NCI-H446 (cell line): ENCODE results near the gene AIRE.
A peak's percentile ranks its signal among the peaks of the same experiment; 100 is the strongest.

Source experiments
- DNase-seq, 2 experiments: peaks; one replicate each; lab custom pipeline; 2025; lab: John Stamatoyannopoulos, UW

The AIRE gene

GRCh38 chr21:44304877-44305293, 19.2 kb downstream of the AIRE start:
- DNase-seq = peak in 1 of 2 experiments; percentile 22

- DNase-seq = no peak
Observed at GRCh38 chr21:44305691-44306090, 20.0 kb downstream of the AIRE start.

DNA sequence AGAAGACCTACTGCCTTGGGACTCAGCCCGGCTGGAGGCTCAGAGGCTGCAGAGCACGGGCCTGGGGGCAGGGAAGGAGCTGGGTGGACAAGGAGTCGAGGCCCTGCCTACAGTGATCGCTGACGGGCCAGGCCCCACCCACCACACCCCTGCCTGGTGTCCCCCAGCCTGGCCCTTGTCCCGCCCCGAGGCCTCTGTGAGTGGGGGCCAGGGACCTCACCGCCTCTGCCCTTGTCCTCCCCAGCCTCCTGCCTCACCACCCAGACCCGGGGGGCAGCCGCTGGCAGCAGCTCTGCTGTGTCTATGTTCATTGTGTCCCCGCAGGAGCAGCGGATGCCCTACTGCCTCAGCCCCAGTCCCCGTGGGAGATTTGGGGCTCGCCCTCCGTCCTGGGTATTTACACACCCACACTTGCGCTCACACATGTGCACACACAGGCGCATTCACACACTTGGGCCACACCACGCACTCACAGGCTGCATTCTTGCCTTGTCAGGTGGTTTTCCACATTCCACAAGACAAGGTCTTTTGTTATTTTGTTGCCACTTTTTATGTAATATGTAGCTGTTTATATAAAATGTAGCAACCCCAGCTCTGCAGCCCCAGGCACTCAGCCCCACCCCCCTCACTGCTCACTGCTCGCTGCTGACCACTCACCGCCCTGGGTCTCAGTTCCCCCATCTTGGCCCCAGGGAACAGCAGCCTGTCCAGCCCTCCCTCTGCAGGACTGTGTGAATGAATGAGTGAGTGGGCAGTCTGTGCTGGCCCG, 21.4 kb downstream of the AIRE start:
- DNase-seq = no peak

GRCh38 chr21:44310628-44311507, 25.2 kb downstream of the AIRE start:
- no peak for DNase-seq

- DNase-seq = no peak
Observed at GRCh38 chr21:44312089-44312488, 26.4 kb downstream of the AIRE start.

GRCh38 chr21:44312716-44313115, 27.0 kb downstream of the AIRE start:
- no peak for DNase-seq

DNA sequence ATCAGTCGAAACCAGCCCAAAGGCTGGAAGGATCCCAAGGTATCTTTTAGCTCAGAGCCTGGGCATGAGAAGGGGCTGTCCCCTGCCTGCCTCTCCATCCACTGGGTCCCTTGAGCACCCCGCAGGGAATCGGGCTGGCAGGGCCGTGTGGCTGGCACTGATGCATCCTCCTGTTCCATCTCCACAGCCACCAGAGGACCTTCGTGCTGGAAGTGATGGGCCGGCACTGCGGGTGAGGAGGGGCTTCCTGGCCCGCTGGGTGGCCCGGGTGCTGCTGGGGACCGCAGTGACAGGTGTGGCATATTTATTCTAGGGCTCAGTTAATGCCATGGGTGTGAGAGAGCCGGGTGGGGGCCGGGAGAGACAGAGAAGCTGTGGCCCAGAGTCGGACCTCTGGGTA, 27.8 kb downstream of the AIRE start:
- no peak for DNase-seq

DNA sequence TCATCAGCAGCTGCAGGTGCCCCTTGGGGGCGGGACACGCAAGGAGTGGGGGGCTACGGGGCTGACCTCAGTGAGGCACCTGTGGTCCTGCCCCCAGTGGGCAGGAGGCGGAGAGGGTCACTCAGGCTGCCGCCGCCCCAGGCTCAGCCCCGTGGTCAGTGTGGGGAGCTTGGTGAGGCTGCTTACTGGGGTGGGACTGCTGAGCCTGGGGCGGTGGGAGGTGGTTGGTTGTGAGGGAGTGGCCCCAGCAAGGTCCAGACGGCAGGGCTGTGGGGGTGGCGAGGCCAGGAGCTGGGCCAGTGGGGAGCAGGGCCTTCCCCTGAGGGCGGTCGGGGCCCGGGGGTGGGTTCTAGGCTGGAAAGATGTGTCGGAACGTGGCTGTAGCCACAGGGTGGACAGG, 28.5 kb downstream of the AIRE start:
- DNase-seq = no peak

GRCh38 chr21:44314561-44314960, 28.9 kb downstream of the AIRE start:
- DNase-seq = no peak

DNA sequence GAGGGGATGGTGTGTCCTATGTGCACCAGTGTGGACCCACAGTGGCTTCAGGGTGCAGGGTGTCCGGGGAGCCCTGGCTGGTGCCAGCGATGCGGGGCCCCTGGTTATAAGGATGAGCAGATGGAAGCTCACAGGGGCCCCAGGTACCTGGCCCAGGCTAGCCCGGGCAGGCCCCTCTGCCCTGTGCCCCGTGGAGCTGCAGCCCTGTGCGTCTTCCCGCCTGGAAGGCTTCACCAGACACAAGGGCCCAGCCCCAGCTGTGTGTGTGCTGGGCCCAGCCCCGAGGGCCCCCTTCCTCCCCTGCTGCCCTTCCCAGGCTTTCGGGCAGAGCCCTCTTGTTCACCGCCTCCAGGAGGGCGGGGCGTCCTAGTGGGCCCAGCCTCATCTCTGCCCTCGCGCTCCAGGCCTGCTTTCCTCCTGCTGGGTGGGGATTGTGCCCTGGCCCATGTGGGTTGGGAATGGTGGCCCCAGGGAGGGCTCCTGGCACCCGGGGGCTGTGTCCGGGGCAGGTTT, 30.1 kb downstream of the AIRE start:
- no peak for DNase-seq

DNA sequence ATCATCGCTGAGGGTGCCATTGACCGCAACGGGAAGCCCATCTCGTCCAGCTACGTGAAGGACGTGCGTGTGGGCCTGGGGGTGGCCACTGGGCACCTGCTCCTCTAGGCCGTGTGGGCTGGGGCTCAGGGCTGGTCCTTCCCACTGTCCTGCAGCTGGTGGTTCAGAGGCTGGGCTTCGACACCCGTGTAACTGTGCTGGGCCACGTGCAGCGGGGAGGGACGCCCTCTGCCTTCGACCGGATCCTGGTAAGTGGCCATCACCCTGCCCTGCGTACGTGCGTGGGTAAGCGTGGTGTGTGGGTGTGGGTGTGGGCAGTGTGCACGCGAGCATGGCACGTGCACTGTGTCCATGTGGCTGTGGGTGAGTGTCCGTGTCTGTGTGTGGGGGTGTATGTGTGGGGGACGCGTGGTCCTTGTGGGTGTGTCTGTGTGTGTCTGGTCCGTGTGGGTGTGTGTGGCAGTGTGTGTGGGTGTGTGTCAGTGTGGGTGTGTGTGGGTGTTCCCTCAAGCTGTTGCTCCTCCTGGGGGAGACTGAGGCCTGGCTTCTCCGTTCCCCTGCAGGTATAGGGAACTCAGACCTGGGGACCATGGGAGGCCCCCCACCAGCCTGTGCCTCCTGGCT, 30.7 kb downstream of the AIRE start:
- no peak for DNase-seq

DNA sequence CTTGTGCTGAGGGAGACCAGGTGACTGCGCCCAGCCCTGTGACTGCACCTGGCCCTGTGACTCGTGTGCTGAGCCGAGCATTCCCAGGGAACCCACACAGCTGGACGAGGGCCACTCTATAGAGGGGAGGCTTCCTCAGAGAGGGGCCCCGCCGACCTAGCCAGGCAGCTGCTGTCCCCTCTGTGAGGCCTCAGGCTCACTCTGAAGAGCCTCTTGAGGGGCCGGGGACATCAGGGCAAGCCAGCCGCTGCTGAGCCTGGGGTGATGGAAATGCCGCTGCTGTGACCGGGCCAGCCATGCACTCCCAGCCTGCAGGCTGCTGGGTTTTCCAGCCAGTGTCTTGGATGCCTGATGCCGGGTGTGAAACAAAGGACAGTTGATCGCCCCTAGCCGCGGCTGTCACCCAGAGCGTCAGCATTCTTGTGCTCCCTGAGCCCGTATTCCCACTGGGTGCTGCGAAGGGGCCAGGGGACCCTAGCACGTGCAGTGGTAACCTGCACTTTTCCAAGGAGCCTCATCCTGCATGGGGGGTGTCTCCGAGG, 31.6 kb downstream of the AIRE start:
- DNase-seq = no peak

DNA sequence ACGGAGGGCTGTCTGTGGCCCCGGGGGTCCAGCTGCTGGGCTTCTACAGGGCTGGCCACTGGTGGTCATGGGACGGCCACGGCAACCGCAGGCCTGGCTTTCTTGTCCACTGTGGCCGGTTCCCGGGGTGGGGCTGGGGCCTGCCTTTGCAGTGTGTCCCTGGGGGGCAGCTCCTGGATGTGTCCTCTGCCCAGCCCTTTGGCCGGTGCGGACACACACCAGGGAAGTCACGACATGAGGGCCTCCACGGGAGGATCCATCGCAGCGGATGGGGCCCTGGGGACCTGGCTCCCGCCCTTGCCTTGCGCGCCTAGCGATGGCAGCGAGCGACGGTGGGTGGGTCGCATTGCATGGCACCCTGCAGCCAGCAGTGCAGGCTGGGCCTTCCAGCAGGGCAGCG, 32.2 kb downstream of the AIRE start:
- DNase-seq = no peak

DNA sequence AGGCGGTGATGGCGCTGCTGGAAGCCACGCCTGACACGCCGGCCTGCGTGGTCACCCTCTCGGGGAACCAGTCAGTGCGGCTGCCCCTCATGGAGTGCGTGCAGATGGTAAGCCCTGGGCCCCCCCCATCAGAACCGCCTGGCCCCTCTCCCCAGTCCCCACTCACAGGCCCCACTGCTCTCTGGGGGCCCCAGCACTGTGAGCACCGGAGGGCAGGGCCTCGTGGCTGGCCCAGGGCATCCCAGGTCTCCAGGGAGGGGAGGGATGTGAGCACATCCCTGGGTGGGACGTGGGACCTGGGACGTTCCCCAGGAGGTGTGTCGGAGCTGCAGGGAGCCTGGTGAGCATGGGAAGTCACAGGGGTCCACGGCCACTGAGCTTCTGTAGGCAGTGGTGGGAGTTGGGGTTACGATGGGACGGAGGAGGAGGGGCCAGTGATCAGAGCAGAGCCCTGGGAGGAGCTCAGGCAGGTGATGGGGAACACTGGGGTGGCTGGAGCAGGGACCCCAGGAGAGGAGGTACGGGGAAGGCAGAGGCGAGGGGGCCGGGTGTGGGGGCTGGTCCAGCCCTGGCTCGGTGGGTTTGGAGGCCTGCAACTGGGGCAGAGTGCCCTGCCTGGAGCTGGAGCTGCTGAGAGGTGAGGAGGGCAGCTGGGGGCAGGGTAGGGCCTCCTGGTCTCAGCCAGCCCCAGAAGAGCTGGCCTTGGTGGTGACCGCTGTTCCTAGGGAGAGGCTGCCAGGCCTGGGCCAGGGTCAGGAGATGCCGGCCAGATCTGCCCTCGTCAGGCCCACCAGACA, 33.0 kb downstream of the AIRE start:
- no peak for DNase-seq

DNA sequence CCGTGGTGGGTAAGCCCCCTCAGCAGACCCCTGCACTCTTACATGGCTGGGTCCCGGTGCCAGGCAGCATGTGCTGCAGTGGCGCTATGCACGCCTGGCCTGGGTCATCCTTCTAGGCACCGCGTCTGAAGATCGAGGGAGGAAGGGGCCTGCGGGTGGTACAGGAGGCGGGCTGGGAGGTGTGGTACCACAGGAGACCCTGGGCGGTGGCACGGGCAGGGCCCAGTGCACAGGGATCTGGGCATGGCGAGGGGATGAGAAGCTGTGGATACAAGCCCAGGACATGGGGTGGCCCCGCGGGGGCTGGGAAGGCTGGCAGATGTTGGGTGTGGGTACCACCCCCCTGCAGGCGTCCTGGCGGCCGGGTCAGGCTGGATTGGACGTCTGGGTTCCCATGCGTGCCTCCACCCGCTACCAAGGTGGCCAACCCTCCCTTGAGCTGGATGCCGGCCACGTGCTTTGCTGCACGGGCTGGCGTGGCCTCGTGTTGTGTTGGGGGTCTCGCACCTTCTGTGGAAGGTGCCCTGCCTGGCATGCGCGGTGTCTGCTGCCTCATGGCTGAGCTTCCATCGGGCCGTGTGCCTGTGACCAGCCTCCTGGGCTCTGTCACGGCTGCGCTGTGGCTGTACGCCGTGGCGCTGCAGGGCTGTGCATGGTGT, 33.9 kb downstream of the AIRE start:
- DNase-seq = no peak

DNA sequence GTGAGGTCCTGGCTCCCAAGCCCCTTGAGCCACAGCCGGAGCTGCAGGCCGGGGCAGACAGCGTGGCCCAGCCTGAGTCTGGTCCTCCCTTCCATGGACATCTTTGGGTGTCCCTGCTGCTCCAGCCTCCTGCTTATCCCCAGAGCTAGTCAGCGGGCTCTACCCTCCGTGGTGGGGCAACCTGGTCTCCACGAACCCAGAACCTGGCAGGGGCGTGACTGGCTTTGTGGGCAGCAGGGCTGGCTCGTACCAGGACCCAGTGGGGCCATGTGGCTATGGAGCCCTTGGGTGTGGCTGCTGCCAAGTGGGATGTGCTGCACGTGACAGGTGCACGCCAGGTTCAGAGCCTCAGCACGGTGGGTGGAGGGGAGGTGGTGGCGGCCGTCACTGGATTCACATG, 35.2 kb downstream of the AIRE start:
- no peak for DNase-seq

- no peak for DNase-seq
Observed at GRCh38 chr21:44321846-44322450, 36.3 kb downstream of the AIRE start.

DNA sequence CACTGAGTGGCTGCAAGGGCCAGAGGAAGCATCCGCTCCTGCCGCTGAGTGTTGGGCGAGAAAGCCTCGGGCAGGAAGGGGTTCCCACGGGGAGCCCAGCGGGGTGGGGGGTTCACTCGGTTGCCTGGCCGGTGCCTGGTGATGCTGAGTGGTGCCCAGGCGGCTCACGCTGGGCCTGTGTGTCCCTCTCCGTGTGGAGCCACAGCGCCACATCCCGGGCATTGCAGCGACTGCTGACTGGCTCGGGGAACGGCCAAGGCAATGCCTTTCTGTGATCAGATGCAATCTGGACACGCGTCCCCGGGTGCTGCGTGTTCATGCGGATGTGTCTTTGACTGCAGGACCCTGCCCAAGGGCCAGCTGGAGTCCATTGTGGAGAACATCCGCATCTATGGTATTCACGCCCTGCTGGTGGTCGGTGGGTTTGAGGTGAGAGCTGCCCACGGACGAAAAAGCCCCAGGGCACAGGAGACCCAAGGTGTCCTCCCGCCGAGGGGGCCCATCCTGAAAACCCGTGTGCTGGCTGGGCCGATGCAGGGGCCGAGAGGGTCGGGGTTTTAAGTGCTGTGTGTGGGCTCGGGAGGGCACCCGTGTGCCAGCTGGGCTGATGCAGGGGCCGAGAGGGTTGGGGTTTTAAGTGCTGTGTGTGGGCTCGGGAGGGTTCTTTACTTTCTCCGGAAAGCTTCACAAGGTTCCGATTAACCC, 37.1 kb downstream of the AIRE start:
- DNase-seq = no peak

DNA sequence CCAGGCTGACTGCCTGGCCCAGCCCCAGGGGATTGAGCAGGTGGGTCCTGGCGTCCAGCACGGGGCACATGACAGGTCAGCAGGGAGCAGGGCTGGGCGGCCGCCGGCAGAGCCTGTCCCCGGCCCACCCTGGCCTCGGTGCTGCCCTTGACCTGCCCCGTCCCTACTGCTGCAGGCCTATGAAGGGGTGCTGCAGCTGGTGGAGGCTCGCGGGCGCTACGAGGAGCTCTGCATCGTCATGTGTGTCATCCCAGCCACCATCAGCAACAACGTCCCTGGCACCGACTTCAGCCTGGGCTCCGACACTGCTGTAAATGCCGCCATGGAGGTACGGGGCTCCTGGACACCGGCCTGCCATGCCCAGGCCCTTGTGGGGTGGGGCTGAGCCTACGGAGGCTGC, 37.9 kb downstream of the AIRE start:
- DNase-seq = no peak
